Neural cell (in vitro differentiated cells): ENCODE data around the gene RING1.

Source experiments
- CTCF ChIP-seq: fragments of 450-650 bp; IDR thresholded peaks from 2 replicates; pipeline ENCODE4 v1.5.1; 2014; ENCODE audit warnings: antibody characterized with exemption, mild to moderate bottlenecking, moderate library complexity; ENCODE audit not compliant: poor library complexity, severe bottlenecking
- POLR2AphosphoS5 ChIP-seq: IDR thresholded peaks from 2 replicates; pipeline ENCODE4 v1.6.1; 2012
- REST ChIP-seq: IDR thresholded peaks from 2 replicates; pipeline ENCODE4 v1.6.1; 2012; ENCODE audit warnings: borderline replicate concordance

- TF ChIP-seq CTCF (no peak), POLR2AphosphoS5 (no peak), REST (no peak)
These were observed 1.3 kb upstream of the RING1 start for GRCh38 chr6:33206864-33207551.
